ENCODE data around the gene ARHGEF26.

DNA sequence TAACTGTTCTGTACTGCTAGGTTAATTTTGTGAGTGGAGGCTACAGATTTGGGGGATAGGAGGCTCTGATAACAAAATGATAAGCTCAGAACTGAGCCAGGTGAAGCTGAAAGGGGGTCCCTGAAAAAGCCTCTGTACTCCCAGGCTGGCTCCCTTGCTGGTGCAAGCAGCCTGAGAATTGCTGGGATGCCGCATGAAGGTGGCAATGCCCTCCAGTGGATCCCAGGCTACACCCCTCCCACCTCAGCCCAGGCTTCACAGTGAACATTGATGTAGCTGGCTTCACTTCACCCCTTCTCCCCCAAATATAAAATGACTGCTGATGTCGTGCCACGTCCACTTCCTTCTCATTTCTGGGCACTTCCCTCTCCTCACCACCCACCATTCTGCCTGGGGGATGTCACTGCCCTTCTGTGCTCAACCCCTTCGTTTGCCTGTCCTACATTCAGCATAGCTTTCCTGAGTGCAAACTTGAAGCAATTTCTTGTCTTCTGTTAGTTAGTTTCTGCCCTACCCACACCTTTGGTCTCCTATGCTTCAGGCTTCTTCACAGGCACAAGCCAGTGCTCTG is 9.7 kb upstream of the ARHGEF26 start:
- no peak for TF ChIP-seq POLR2AphosphoS5 (IDR thresholded peaks at IDR 0.05; ENCODE audit: low read depth)
- TF ChIP-seq, protein P1, sequence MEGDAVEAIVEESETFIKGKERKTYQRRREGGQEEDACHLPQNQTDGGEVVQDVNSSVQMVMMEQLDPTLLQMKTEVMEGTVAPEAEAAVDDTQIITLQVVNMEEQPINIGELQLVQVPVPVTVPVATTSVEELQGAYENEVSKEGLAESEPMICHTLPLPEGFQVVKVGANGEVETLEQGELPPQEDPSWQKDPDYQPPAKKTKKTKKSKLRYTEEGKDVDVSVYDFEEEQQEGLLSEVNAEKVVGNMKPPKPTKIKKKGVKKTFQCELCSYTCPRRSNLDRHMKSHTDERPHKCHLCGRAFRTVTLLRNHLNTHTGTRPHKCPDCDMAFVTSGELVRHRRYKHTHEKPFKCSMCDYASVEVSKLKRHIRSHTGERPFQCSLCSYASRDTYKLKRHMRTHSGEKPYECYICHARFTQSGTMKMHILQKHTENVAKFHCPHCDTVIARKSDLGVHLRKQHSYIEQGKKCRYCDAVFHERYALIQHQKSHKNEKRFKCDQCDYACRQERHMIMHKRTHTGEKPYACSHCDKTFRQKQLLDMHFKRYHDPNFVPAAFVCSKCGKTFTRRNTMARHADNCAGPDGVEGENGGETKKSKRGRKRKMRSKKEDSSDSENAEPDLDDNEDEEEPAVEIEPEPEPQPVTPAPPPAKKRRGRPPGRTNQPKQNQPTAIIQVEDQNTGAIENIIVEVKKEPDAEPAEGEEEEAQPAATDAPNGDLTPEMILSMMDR (IDR thresholded peaks at IDR 0.05; ENCODE audit: insufficient read depth, low read length) = no peak
- TF ChIP-seq GABPA (IDR thresholded peaks at IDR 0.05; ENCODE audit: low read depth) = no peak
- TF ChIP-seq, protein P2, sequence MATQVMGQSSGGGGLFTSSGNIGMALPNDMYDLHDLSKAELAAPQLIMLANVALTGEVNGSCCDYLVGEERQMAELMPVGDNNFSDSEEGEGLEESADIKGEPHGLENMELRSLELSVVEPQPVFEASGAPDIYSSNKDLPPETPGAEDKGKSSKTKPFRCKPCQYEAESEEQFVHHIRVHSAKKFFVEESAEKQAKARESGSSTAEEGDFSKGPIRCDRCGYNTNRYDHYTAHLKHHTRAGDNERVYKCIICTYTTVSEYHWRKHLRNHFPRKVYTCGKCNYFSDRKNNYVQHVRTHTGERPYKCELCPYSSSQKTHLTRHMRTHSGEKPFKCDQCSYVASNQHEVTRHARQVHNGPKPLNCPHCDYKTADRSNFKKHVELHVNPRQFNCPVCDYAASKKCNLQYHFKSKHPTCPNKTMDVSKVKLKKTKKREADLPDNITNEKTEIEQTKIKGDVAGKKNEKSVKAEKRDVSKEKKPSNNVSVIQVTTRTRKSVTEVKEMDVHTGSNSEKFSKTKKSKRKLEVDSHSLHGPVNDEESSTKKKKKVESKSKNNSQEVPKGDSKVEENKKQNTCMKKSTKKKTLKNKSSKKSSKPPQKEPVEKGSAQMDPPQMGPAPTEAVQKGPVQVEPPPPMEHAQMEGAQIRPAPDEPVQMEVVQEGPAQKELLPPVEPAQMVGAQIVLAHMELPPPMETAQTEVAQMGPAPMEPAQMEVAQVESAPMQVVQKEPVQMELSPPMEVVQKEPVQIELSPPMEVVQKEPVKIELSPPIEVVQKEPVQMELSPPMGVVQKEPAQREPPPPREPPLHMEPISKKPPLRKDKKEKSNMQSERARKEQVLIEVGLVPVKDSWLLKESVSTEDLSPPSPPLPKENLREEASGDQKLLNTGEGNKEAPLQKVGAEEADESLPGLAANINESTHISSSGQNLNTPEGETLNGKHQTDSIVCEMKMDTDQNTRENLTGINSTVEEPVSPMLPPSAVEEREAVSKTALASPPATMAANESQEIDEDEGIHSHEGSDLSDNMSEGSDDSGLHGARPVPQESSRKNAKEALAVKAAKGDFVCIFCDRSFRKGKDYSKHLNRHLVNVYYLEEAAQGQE (IDR thresholded peaks at IDR 0.05; ENCODE audit: insufficient replicate concordance, low read depth) = no peak

Data from HL-60 (cell line).